ENCODE data around the gene DOCK1.
A peak's percentile ranks its signal among the peaks of the same experiment; 100 is the strongest.

DOCK1 gene

DNA sequence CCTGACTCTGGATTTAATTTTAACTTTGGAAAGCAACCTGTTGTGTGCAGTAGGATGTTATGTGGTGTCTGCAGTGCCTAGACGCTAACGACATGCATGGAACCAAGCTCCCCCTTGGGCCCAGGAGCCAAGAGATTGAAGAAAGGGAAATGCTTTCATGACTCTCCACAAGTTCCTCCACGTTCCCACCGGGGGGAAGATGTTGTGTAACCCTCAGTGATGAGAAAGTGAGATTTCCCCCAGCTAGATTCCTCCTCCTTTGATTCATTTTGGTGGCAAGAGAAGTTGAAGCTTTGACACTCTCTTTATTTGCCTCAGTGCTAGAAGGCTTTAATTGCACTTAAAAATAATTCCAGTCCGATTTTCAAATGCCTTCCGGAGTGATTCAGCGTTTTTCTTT lies 449.0 kb downstream of the DOCK1 start:
- H3K4me3 ChIP-seq (ENCODE audit: low read depth, low read length) = no peak overlapping the region
- no peak for TF ChIP-seq POLR2A (IDR thresholded peaks at IDR 0.05; ENCODE audit: extremely low read depth, insufficient read length)
- no peak for TF ChIP-seq MYC (IDR thresholded peaks at IDR 0.05; ENCODE audit: low read depth, low read length)
- TF ChIP-seq, protein P1, sequence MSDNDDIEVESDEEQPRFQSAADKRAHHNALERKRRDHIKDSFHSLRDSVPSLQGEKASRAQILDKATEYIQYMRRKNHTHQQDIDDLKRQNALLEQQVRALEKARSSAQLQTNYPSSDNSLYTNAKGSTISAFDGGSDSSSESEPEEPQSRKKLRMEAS (IDR thresholded peaks at IDR 0.05; ENCODE audit: low read depth, low read length) = no peak
- TF ChIP-seq CTCF (IDR thresholded peaks at IDR 0.05; ENCODE audit: low read depth, low read length) = no peak
- DNase-seq (ENCODE audit: low read depth) = peak; percentile 8

DNA sequence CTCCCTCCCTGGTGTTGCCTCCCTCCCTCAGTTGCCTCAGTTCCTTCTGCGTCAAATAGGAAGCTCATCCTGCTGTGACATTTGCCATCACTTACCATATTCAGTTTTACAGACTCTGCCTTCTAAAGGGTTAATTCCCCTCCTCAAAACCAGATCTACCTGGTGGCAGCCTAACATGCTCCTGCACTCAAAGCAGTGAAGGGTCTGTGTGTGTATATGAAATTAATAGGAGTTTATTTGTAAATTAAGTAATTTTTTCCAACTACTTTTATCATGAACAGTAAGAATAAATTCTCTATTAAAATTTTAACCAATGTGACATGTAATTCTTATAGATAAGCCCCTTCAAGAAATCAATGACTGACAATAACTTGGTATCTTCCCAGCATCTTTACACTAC lies 449.8 kb downstream of the DOCK1 start:
- H3K4me3 ChIP-seq (ENCODE audit: low read depth, low read length) = no peak overlapping the region
- no peak for TF ChIP-seq MYC (IDR thresholded peaks at IDR 0.05; ENCODE audit: low read depth, low read length)
- no peak for TF ChIP-seq POLR2A (IDR thresholded peaks at IDR 0.05; ENCODE audit: extremely low read depth, insufficient read length)
- TF ChIP-seq, protein P1 (IDR thresholded peaks at IDR 0.05; ENCODE audit: low read depth, low read length) = no peak
- no peak for TF ChIP-seq CTCF (IDR thresholded peaks at IDR 0.05; ENCODE audit: low read depth, low read length)
- DNase-seq (ENCODE audit: low read depth) = no peak

DNA sequence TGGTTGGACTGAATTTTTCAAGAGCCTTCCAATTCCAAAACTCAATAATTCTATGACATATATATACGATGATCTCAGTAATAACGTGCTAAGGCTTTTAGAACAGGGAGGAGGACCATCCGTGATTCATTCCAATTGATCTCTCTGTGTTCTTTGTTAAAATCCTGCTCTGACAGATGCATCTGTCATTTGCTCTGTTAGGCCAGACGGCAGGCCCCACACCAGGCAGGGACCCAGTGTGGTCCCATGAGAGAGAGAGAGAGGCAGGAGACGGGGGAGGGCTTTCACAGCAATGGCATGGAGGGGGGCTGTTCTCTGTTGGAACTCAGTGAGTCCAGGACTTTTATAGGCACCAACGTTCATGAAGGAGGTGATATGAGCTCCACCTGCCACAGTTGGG lies 451.1 kb downstream of the DOCK1 start:
- no peak overlapping the region for H3K4me3 ChIP-seq (ENCODE audit: low read depth, low read length)
- TF ChIP-seq CTCF (IDR thresholded peaks at IDR 0.05; ENCODE audit: low read depth, low read length) = no peak
- no peak for DNase-seq (ENCODE audit: low read depth)

DNA sequence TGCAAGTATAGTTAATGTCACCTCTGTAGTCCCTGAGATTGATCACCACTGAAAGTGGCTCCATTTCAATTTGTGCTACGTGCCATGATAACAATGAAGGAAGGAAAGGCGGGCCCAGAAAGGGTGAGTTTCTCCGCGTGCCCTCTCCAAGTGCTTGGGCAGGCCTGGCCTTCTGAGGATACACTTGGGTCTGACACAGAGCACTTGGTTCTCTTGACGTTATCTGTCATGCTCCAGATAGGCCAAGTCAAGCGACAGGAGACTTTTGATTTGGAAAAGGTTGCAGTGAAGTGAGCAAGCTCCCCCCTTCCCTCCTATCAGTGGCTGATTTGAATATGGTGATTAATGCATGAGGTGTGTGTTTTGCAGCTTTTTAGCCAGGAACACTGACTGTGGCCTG lies 452.0 kb downstream of the DOCK1 start:
- TF ChIP-seq POLR2A (IDR thresholded peaks at IDR 0.05; ENCODE audit: extremely low read depth, insufficient read length) = no peak
- no peak for TF ChIP-seq CTCF (IDR thresholded peaks at IDR 0.05; ENCODE audit: low read depth, low read length)
- no peak for TF ChIP-seq MYC (IDR thresholded peaks at IDR 0.05; ENCODE audit: low read depth, low read length)
- TF ChIP-seq, protein P1 (IDR thresholded peaks at IDR 0.05; ENCODE audit: low read depth, low read length) = no peak
- DNase-seq (ENCODE audit: low read depth) = no peak
- no peak overlapping the region for H3K4me3 ChIP-seq (ENCODE audit: low read depth, low read length)

- DNase-seq (ENCODE audit: low read depth) = no peak
- no peak overlapping the region for H3K4me3 ChIP-seq (ENCODE audit: low read depth, low read length)
- TF ChIP-seq POLR2A (IDR thresholded peaks at IDR 0.05; ENCODE audit: extremely low read depth, insufficient read length) = no peak
- TF ChIP-seq MYC (IDR thresholded peaks at IDR 0.05; ENCODE audit: low read depth, low read length) = no peak
- no peak for TF ChIP-seq CTCF (IDR thresholded peaks at IDR 0.05; ENCODE audit: low read depth, low read length)
- TF ChIP-seq, protein P1 (IDR thresholded peaks at IDR 0.05; ENCODE audit: low read depth, low read length) = no peak
These were observed 453.1 kb downstream of the DOCK1 start for GRCh38 chr10:127358337-127358736.

- H3K4me3 ChIP-seq (ENCODE audit: low read depth, low read length) = no peak overlapping the region
- DNase-seq (ENCODE audit: low read depth) = no peak
- TF ChIP-seq MYC (IDR thresholded peaks at IDR 0.05; ENCODE audit: low read depth, low read length) = no peak
- TF ChIP-seq POLR2A (IDR thresholded peaks at IDR 0.05; ENCODE audit: extremely low read depth, insufficient read length) = no peak
These were observed 458.8 kb downstream of the DOCK1 start for GRCh38 chr10:127364034-127364433.

Measured in NB4 (cell line).